Fibroblast of lung (primary cell): ENCODE data around the gene GLIS1.

Experiments
- CTCF ChIP-seq, 2 donors: IDR thresholded peaks in 1 of 2; conservative IDR thresholded peaks in 1 of 2; 1 replicate in 1 of 2; 2 replicates in 1 of 2; pipeline ENCODE4 v1.5.1; 2011 to 2012; ENCODE audit warnings: low read length in 2 of 2, control low read depth in 1 of 2, inconsistent platforms in 1 of 2, low read depth in 1 of 2, mild to moderate bottlenecking in 1 of 2
- EZH2 ChIP-seq: IDR thresholded peaks from 2 replicates; pipeline ENCODE4 v1.5.1; 2012; ENCODE audit warnings: low read length, control low read depth, mild to moderate bottlenecking; ENCODE audit errors: missing control alignments

- TF ChIP-seq CTCF (conservative IDR thresholded peaks at IDR 0.05 in 1 of 2, IDR thresholded peaks at IDR 0.05 in 1 of 2; ENCODE audit: low read depth in 1 of 2, low read length in 2 of 2): no peak
- TF ChIP-seq EZH2: no peak
These were observed 41.1 kb downstream of the GLIS1 start for GRCh38 chr1:53697721-53698383.
